HEK293T (cell line): ENCODE results near the gene FHAD1.

ENCODE experiments used
- ARNT ChIP-seq: fragments of 450-650 bp; IDR thresholded peaks from 2 replicates; pipeline ENCODE4 v1.6.1; 2017; ENCODE audit warnings: mild to moderate bottlenecking
- BHLHE40 ChIP-seq: fragments of 450-650 bp; IDR thresholded peaks from 2 replicates; pipeline ENCODE4 v1.6.1; 2016; ENCODE audit warnings: mild to moderate bottlenecking, moderate library complexity, borderline replicate concordance
- FOXA1 ChIP-seq: fragments of 450-650 bp; IDR thresholded peaks from 2 replicates; pipeline ENCODE4 v1.6.1; 2016; ENCODE audit warnings: mild to moderate bottlenecking
- FOXK2 ChIP-seq: fragments of 450-650 bp; IDR thresholded peaks from 2 replicates; pipeline ENCODE4 v1.6.1; 2016; ENCODE audit warnings: mild to moderate bottlenecking
- FOXM1 ChIP-seq: fragments of 450-650 bp; IDR thresholded peaks from 2 replicates; pipeline ENCODE4 v1.6.1; 2017; ENCODE audit warnings: mild to moderate bottlenecking, borderline replicate concordance
- HDGF ChIP-seq: fragments of 450-650 bp; IDR thresholded peaks from 2 replicates; pipeline ENCODE4 v1.6.1; 2017; ENCODE audit warnings: antibody characterized with exemption, borderline replicate concordance
- L3MBTL2 ChIP-seq: fragments of 450-650 bp; conservative IDR thresholded peaks from 2 replicates; pipeline ENCODE4 v1.6.1; 2016; ENCODE audit warnings: mild to moderate bottlenecking
- NFRKB ChIP-seq: fragments of 450-650 bp; IDR thresholded peaks from 2 replicates; pipeline ENCODE4 v1.6.1; 2016; ENCODE audit warnings: mild to moderate bottlenecking, moderate library complexity
- SP1 ChIP-seq: fragments of 450-650 bp; IDR thresholded peaks from 2 replicates; pipeline ENCODE4 v1.6.1; 2017
- SUZ12 ChIP-seq: fragments of 450-650 bp; IDR thresholded peaks from 2 replicates; pipeline ENCODE4 v1.6.1; 2016; ENCODE audit warnings: mild to moderate bottlenecking
- TARDBP ChIP-seq: fragments of 450-650 bp; IDR thresholded peaks from 2 replicates; pipeline ENCODE4 v1.6.1; 2016
- ZNF384 ChIP-seq: fragments of 450-650 bp; IDR thresholded peaks from 2 replicates; pipeline ENCODE4 v1.6.1; 2016

GRCh38 chr1:15348648-15349047 is 101.6 kb downstream of the FHAD1 start:
- no peak for TF ChIP-seq BHLHE40
- TF ChIP-seq FOXK2: no peak
- TF ChIP-seq ZNF384: no peak
- no peak for TF ChIP-seq FOXA1
- TF ChIP-seq SP1: no peak
- TF ChIP-seq FOXM1: no peak
- no peak for TF ChIP-seq L3MBTL2
- TF ChIP-seq TARDBP: no peak
- no peak for TF ChIP-seq SUZ12
- TF ChIP-seq ARNT: no peak
- TF ChIP-seq NFRKB: no peak
- TF ChIP-seq HDGF: no peak
